ENCODE measurements around the gene MINPP1.

- TF ChIP-seq POLR2AphosphoS5 (IDR thresholded peaks at IDR 0.05; ENCODE audit: borderline replicate concordance, low read depth, low read length) = no peak
- no peak for TF ChIP-seq FOXP2 (optimal IDR thresholded peaks at IDR 0.05; ENCODE audit: control extremely low read depth, extremely low read length, insufficient read depth)
Observed at GRCh38 chr10:87506956-87507355, 2.3 kb downstream of the MINPP1 start.
